HG02852 (cell line): ENCODE measurements around the gene VIPAS39.

Experiments
- ATAC-seq: cut with Tn5 transposase; IDR thresholded peaks from one replicate; pipeline ENCODE4 v1.9.1; 2021; ENCODE audit warnings: mild to moderate bottlenecking, moderate library complexity; ENCODE audit not compliant: unreplicated experiment

Gene VIPAS39

DNA sequence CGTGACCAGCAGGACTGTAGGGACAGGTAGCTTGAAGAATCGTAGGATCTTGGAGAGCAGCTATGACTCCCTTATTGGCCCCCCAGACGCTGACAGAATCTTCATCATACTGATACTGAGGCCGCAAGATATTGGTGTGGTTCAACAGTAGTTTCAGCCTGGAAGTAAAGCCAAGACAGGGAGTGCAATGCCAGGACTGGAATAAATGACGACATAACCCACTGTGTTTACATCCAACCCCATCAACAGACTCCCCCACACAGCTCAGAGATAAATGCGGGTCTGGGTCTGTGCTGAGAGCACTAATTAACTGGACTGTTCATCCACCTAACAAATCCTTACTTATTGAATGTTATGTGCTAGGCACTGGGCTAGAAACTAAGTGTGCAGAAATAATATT lies 50.7 kb downstream of the VIPAS39 start:
- ATAC-seq, result no peak

DNA sequence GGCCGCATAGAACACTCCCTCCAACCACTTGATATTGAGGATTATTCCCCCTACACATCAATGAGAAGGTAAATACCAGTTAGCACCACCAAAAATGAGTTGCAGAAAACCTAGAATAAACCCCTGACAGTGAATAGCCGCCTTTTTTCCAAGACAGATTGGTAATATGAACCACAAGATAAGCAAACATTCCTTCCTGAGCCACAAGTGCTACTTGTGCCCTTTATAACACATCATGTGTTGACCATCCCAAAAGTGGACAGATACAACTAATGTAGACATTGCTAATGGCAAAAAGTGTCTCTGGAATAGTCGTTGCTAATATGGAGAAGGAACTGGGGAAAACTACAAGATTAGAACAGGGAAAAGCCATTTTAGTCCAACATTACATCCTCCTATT lies 51.3 kb downstream of the VIPAS39 start:
- ATAC-seq, result no peak

DNA sequence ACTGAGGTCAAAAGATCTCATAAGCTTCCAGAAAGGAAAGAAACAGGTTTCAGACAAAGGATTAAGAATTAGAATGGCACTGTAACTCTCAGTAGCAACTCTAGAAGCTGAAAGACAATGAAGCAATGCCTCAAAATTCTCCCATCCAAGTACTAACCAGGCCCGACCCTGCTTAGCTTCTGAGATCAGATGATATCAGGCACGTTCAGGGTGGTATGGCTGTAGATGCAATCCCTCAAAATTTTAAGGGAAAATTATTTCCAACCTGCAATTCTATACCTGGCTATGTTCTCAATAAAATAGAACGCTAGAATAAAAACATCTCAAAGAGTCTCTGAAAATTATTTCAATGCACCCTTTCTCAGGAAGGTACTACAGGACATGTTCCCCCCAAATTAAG lies 53.6 kb downstream of the VIPAS39 start:
- no peak for ATAC-seq

DNA sequence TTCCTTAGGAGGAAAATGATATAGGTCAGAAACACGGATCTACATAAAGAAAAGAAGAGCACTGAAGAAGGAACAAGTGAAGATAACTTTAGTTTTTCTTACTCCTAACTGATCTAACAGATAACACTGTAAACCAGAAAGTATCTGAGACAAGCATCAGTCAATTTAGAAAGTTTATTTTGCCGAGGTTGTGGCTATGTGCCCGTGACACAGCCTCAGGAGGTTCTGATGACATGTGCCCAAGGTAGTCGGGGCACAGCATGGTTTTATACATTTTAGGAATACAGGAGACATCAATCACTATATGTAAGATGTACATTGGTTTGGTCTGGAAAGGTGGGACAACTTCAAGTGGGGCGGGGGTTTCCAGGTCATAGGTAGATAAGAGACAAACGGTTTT lies 57.2 kb downstream of the VIPAS39 start:
- ATAC-seq, result no peak

DNA sequence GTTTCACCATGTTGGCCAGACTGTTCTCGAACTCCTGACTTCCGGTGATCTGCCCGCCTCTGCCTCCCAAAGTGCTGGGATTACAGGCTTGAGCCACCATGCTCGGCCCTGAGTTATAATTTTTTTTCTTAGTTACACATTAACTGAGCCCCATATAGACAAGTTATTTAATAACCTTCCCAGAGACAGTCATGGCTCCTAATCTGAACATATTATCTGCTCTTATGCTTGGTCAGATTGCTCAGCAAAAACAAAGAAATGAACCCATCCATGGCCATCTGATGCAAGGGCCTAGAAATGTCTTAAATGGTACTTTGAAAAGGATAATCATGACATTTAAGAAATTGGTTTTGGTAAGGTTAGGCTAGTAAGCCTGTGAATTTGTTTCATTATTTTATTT lies 67.2 kb downstream of the VIPAS39 start:
- no peak for ATAC-seq

DNA sequence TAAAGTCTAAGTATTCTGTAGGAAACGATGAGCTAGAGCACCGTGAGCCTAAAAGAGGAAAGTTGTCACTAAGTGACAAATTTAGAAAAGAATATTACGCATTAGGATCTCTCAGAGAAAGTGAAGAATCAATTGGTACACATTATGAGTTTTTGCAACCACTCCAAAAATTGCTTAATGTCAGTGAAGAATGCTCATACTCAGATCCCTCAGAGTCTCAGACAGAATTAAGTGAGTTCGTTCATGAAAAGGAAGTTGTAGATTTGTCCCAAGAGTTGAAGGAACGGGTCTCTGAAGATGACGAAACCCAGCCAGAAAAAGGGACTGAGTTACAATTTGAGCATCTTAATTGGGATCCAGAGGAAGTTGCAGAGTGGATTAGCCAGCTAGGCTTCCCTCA lies 78.7 kb downstream of the VIPAS39 start:
- no peak for ATAC-seq

DNA sequence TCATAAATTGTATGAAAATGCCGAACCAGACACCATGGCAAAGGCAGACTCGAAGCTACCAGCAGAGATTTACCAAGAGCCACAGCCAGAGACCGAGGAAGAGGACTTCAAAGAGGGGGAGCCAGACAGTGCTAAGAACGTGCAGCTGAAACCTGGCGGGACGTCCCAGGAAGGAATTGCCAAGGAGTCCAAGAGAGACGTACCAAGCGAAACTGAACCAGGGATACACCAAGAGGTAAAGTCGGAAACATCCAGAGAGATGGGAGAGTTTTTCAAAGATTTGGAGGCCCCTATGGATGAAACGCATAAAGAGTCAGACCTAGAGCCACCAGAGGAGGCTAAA lies 79.9 kb downstream of the VIPAS39 start:
- ATAC-seq, result no peak

DNA sequence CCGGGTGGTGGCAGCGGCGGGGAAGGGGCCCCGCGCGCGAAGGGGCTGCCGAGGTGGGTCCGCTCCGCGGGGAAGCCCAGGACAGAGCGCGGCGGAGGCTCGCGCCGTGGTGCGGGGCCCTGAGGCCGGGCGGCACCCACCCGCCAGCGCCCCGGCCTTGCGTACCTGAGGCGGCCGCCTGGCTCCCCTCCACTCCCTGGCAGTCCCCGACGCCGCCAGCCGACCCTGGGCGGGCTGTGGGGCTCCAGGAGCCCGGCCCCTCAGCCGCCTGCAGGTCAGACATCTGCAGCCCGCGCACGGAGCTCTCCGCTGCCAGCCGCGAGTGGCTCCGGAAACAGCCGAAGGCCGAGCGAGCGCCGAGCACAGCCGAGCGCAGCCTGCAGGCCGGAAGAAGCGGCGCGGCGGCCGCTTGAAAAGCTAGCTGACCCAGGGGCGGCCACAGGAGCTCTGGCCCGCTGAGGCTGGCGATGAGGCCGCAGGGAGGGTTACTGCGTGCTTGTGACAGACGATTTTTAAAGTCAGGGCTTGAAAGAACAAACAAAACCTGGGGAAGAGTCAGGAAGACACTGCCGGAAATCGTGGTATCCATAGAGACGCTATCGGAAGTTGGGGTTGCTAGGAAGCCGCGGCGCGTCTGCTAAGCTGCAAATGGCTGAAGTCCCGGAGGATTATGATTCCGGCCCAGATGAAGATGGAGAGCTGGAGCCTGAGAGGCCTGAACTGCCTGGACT lies 80.5 kb downstream of the VIPAS39 start, which contains the start of the genes SAMD15 and TMED8:
SAMD15 (plus strand) TSS at position 609 of the 731 bp plus-strand sequence; CDS start at position 649, 40 bp downstream.
TMED8 (minus strand) TSS at position 324 of the 731 bp plus-strand sequence; CDS start at position 283, 41 bp downstream.
- peak; percentile 83 for ATAC-seq
